Panc1 (cell line): ENCODE measurements around the gene NLRC5.

ENCODE experiments used
- POLR2AphosphoS5 ChIP-seq: IDR thresholded peaks from 2 replicates; pipeline ENCODE4 v1.6.1; 2012; ENCODE audit warnings: mild to moderate bottlenecking, low read depth, low read length, moderate library complexity
- REST ChIP-seq, 2 experiments: IDR thresholded peaks; 2 replicates each; pipeline ENCODE4 v1.6.1; 2011 to 2012; ENCODE audit warnings: low read depth in 2 of 2, control low read depth in 1 of 2, low read length in 1 of 2, mild to moderate bottlenecking in 1 of 2, moderate library complexity in 1 of 2; ENCODE audit not compliant: insufficient read depth in 1 of 2
- SIN3A ChIP-seq: IDR thresholded peaks from 2 replicates; pipeline ENCODE4 v1.6.1; 2012; ENCODE audit warnings: low read depth, mild to moderate bottlenecking, low read length, moderate library complexity, borderline replicate concordance; ENCODE audit not compliant: insufficient read depth
- TF ChIP-seq, protein P1 (sequence below): fragments of 450-650 bp; IDR thresholded peaks from 2 replicates; pipeline ENCODE4 v1.5.1; 2017; ENCODE audit warnings: mild to moderate bottlenecking

DNA sequence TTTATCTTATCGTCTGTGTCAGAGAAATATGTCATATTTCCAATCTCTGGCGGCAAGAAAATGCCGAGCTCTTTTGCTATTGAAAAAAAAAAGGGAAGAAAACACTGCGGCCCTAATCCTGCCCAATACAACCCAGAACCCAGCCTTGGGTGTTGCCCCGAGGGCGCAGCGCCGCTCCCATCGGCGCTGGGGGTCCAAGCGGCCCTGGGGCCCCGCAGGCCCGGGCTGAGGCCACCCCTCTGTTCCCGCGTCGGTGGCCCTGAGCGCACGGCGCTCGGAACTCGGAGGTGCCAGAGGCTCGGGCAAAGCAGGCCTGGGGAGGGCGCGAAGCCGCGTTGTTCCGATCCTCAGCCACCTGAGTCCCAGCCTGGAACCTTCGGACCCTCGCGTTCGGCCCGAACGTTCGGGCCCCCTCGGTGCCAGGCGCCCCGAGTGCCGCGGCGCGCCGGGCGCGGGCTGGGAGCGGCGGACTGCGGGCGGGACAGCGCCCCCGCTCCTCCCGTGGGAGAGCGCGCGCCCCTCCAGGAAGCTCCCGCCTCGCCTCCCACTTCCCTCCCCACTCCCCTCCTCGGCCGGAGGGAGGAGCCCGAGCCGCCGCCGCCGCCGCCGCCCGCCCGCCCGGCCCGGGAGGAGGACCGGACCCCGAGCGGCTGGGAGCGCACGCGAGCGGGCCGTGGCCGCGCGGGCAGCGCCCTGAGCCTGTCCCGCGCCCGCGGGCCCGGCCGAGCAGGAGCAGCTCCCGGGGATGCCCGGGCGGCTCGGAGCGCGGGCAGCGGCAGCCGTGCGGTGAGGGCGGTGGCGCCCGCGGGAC, 102.8 kb downstream of the NLRC5 start, which contains the start of gene CPNE2:
- TF ChIP-seq, protein P1, sequence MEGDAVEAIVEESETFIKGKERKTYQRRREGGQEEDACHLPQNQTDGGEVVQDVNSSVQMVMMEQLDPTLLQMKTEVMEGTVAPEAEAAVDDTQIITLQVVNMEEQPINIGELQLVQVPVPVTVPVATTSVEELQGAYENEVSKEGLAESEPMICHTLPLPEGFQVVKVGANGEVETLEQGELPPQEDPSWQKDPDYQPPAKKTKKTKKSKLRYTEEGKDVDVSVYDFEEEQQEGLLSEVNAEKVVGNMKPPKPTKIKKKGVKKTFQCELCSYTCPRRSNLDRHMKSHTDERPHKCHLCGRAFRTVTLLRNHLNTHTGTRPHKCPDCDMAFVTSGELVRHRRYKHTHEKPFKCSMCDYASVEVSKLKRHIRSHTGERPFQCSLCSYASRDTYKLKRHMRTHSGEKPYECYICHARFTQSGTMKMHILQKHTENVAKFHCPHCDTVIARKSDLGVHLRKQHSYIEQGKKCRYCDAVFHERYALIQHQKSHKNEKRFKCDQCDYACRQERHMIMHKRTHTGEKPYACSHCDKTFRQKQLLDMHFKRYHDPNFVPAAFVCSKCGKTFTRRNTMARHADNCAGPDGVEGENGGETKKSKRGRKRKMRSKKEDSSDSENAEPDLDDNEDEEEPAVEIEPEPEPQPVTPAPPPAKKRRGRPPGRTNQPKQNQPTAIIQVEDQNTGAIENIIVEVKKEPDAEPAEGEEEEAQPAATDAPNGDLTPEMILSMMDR, result no peak
- TF ChIP-seq REST (IDR thresholded peaks at IDR 0.05; ENCODE audit: insufficient read depth in 1 of 2, low read depth in 2 of 2, low read length in 1 of 2), result no peak
- no peak for TF ChIP-seq POLR2AphosphoS5
- no peak for TF ChIP-seq SIN3A
